HG03460 (cell line): ENCODE measurements around the gene TMEM147.

Experiments used
- ATAC-seq: cut with Tn5 transposase; IDR thresholded peaks from one replicate; pipeline ENCODE4 v1.9.1; 2021; ENCODE audit not compliant: unreplicated experiment

TMEM147 gene

GRCh38 chr19:35519291-35519690 is 26.1 kb upstream of the TMEM147 start:
- ATAC-seq: no peak

- no peak for ATAC-seq
These were observed 24.2 kb upstream of the TMEM147 start for GRCh38 chr19:35521124-35521743.

GRCh38 chr19:35522745-35523327 is 22.6 kb upstream of the TMEM147 start:
- no peak for ATAC-seq

DNA sequence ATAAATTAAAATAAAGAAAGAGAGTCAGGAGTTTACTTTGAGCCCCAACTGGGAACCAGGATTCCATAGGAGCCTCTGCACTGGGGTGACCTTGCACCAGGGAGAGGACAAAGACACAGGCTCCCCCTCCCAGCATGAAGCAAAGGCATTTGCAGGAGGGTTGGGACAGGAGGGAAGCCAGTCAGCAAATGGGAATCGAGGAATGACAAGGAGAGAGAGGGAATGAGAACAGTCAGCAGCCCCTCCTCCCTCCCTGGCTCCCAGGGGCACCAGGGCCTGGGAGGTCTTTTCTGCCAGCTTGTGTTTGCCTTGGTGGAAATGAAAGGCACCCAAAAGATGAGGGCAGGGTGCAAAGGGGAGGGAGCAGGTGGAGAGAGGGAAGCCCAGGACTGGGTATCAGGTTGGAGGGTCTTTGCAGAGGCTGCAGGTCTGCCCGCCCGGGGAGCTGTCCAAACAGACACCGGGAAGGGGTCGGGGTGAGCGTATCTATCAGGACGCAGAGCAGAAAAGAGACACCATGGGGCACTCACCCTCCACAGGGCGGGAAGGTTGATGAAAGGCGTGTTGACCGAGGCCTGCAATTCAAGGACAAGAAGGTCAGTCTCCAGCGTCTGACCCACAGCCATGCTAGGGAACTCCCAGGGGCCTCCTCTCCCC is 21.1 kb upstream of the TMEM147 start:
- ATAC-seq: no peak

- ATAC-seq: no peak
These were observed 19.6 kb upstream of the TMEM147 start for GRCh38 chr19:35525873-35526272.

DNA sequence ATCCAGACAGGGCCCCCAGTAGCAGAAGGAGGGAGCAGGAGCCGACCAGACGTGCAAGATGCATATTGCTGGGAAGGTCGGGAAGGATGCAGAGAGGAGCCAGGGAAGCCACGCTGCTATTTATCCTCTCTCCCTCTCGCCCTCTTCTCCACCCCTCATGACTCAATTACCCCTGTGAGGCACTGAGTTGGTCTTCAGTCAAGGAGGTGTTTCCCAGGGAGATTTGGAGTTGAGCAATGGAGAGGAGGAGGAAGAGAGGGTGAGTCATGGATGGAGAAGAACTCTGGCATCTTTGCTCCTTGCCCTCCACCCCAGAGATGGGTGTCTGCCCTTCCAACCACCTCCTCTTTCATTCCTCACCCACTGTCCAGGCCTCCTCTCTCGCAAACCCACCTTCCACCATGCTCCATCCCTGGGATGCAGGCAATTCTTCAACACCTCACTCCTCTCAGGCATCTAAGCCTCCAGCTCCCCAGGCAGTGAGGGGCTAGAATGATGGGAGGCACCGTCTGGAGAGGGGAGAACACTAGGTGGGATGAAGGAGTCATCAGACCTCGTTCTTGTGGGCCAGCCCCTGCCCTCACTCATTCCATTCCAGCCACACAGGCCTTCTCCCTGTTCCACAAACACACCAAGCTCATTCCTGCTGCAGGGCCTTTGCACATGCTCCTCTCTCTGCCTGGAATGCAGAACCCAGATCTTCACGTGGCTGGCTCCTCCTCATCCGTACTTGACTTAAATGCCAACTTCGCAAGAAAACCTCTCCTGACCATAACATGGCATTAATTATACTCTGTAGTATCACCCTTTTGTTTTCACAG is 17.0 kb upstream of the TMEM147 start, which contains the start of gene SBSN:
Gene SBSN (minus strand): TSS at position 94 of the 821 bp plus-strand sequence. CDS start 30 bp downstream, at position 64.
- no peak for ATAC-seq

- ATAC-seq: no peak
These were observed 15.9 kb upstream of the TMEM147 start for GRCh38 chr19:35529241-35530218.

GRCh38 chr19:35531291-35531690 is 14.1 kb upstream of the TMEM147 start:
- ATAC-seq: no peak

DNA sequence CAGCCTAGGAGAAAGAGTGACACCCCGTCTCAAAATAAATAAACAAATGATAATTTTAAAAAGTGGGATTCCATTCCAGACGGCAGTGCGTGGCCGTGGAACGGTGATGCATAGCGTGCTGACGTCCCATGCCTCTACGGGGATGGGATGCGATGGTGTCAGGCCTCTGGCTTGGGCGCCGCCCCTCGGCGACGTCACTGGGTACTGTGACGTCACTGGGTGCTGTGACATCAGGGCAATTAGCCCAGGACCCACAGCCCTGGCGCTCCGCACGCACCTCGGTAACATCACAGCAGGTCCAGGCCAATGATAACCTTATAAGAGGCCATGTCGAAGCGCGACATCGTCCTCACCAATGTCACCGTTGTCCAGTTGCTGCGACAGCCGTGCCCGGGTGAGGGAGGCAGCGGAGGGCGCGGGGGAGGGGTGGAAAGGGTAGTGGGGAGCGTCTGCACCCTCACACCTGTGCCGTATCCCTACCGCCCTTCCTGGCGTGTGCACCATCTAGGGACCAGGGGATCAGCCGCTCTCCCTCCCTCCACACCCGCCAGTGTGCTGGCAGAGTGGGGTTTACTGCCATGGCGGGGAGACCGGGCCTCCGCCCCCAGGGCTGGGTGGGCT is 12.1 kb upstream of the TMEM147 start, which contains the start of gene GAPDHS:
Gene GAPDHS (plus strand): TSS at position 256 of the 621 bp plus-strand sequence. CDS start 72 bp downstream, at position 328.
- ATAC-seq: no peak

DNA sequence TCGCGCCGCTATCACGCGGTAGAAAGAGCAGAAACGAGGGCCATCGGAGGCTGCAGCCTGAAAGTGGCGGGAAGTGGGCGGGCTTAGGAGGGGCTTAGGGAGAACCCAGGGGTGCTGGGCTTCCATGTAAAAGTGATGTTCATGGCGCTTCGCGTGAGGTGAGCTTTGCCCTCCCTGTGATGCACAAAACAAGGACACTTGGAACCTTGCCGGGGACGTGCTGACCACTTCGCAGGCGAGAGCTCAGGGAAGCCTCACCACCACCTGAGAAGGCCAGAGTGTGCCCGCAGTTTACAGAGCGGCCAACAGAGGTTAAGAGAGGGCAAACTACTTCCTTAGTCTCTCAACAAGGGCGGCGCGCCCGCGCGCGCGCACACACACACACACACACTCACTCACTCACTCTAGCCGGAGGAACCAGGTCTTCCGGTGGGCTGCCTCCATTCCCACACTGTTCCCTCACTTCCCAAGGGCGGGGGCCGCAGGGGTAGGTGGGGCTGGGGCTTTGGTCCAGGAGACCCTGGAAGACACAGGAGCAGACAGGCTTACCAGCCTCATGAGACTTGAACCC is 11.5 kb upstream of the TMEM147 start:
- no peak for ATAC-seq

GRCh38 chr19:35534803-35535480 is 10.5 kb upstream of the TMEM147 start:
- no peak for ATAC-seq

DNA sequence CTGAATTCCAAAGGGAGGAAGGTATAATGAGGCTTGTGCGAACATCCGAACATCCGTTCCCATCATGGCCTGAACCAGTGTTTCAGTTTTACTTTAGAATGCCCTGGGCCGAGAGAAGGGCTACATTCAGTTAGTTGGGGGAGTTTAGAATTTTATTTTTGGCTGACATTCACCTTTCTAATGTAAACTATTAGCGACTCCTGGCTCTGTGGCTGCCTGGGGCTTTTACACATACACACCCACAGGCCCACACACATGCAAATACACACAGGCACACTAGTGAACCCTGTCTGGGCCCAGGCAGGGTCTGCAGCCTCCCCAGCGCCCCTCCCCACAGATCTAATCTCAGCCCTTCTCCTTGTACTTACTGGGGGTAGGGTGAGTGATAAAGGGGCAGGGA is 6.1 kb upstream of the TMEM147 start:
- ATAC-seq: no peak

GRCh38 chr19:35539850-35540249 is 5.6 kb upstream of the TMEM147 start:
- ATAC-seq: no peak

GRCh38 chr19:35540356-35540927 is 5.0 kb upstream of the TMEM147 start:
- ATAC-seq: no peak

DNA sequence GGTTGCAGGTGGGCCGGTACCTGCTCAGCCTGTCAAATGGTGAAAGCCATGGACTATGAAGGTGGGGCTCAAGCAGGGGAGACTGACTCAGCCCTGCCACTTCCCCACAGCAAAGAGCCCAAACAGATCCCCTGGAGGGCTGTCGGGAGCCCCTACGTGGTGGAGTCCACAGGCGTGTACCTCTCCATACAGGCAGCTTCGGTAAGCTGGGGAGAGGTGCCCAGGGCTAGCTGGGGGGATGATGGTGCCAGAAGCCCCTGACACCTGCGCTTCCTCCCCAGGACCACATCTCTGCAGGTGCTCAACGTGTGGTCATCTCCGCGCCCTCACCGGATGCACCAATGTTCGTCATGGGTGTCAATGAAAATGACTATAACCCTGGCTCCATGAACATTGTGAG is 3.2 kb upstream of the TMEM147 start:
- ATAC-seq: no peak

DNA sequence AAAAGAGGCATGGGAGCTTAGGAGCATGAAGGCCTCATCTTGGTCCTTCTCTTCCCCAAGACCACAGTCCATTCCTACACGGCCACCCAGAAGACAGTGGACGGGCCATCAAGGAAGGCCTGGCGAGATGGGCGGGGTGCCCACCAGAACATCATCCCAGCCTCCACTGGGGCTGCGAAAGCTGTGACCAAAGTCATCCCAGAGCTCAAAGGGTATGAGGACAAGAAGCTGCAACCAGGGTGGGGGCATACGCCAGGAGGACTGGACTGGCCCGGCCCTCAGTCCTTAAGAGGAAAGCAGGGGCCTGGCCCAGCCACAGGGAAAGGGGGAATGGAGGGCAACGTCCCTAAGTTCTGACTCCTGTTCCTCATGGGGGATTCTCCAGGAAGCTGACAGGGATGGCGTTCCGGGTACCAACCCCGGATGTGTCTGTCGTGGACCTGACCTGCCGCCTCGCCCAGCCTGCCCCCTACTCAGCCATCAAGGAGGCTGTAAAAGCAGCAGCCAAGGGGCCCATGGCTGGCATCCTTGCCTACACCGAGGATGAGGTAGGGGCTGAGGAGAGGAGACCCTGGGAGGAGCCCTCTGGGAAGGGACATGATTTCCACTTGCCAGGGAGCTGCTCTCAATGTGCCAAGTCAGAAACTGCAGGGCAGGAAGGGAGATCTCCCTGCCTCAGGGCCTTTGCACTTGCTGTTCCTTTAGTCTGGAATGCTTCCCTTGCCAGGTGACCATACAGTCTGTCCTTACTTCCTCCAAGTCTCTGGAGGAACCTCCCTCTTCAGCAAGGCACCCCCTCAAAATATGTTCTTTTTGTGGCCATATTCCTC is 1.9 kb upstream of the TMEM147 start:
- ATAC-seq: no peak

DNA sequence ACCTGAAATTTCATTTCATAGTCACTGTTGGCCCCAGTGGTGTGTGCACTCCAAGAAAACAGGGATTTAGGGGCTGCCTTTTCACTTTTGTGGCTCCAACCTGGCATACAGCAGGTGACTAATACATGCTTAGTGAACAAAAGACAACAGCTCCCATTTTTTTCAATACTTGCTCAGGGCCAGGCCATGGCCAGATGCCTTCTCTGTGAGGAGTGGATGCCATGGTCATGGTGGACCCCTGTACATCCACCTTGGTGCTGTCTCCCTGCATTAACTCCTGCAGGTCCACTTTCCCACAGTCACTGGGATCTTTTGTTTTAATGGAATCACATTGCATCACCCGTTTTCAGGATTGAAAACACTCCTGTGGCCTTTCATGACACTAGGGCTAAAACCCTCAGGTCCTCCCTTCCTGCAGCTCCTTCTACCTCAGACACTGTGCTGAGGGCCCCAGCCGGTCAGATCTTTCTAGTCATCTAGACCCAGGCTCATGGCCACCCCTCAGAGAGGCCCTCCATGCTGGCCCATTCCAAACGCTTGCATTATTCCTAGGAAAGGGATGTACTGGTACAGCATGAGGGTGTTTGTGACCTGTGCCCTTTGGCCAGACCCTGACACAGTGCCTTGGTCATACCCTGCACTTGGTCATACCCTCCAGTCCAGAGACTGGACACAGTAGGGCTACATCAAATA is 1.2 kb upstream of the TMEM147 start:
- ATAC-seq: no peak
